ENCODE data around the gene HHAT. TPM values are rescaled to one million over a fixed set of nuclear protein-coding genes. Genes with fewer than 3 reads are reported as not detected.

The HHAT gene
- total and polyA plus RNA-seq, 2 donors (not counting 3 experiments of a cell fraction or from before 2014, with no cell fraction given), result 2.4 to 4.3 TPM

DNA sequence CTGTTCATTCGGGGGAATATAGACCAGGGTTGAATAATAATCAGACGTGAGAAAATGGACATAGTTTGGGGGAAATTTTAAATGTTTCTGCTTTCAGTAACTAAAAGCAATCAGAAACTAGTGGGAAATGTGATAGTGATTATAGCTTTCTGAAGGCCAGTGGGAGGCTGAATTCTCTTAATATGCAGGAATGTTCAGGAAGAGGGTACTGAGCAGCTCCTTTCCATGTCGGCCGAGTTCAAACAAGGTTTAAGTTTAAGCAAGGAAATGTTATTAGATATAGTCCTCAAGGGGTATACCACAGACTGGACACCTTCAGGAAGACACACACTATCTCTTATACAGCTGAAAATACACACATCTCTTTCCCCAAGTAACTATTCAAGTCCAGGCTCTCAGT, 105.5 kb downstream of the HHAT start:
- BruUV-seq (replicated peaks), result no TSS peak
- H3K9me1 ChIP-seq (replicated peaks; ENCODE audit: control insufficient read depth, extremely low read depth, insufficient read depth, low read length), result no peaks in the 10 kb centered on the region
- H3K79me2 ChIP-seq (ENCODE audit: control insufficient read depth, insufficient read depth, low read length), result no peaks in the 10 kb centered on the region
- TF ChIP-seq GATA2 (IDR thresholded peaks at IDR 0.05; ENCODE audit: insufficient read depth, insufficient read length, low read depth, low read length) (no peak), POLR2AphosphoS5 (IDR thresholded peaks at IDR 0.05; ENCODE audit: insufficient read depth, low read depth, low read length) (no peak), POLR2A (IDR thresholded peaks at IDR 0.05; ENCODE audit: low read depth, low read length) (no peak), FOS (IDR thresholded peaks at IDR 0.05; ENCODE audit: borderline replicate concordance, insufficient read depth, low read length) (no peak), EZH2 (IDR thresholded peaks at IDR 0.05; ENCODE audit: borderline replicate concordance, low read depth, low read length, severe bottlenecking) (no peak), MYC (IDR thresholded peaks at IDR 0.05; ENCODE audit: low read depth, low read length) (no peak), JUN (IDR thresholded peaks at IDR 0.05; ENCODE audit: borderline replicate concordance, insufficient read depth, insufficient read length, low read depth) (no peak)
- TF ChIP-seq, protein P1, sequence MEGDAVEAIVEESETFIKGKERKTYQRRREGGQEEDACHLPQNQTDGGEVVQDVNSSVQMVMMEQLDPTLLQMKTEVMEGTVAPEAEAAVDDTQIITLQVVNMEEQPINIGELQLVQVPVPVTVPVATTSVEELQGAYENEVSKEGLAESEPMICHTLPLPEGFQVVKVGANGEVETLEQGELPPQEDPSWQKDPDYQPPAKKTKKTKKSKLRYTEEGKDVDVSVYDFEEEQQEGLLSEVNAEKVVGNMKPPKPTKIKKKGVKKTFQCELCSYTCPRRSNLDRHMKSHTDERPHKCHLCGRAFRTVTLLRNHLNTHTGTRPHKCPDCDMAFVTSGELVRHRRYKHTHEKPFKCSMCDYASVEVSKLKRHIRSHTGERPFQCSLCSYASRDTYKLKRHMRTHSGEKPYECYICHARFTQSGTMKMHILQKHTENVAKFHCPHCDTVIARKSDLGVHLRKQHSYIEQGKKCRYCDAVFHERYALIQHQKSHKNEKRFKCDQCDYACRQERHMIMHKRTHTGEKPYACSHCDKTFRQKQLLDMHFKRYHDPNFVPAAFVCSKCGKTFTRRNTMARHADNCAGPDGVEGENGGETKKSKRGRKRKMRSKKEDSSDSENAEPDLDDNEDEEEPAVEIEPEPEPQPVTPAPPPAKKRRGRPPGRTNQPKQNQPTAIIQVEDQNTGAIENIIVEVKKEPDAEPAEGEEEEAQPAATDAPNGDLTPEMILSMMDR (IDR thresholded peaks at IDR 0.05; ENCODE audit: extremely low read depth in 1 of 2, insufficient read depth in 1 of 2, low read depth in 1 of 2, low read length in 2 of 2), result no peak
- TF ChIP-seq, protein P2, sequence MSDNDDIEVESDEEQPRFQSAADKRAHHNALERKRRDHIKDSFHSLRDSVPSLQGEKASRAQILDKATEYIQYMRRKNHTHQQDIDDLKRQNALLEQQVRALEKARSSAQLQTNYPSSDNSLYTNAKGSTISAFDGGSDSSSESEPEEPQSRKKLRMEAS (IDR thresholded peaks at IDR 0.05; ENCODE audit: insufficient read depth, insufficient read length), result no peak
- DNase-seq (ENCODE audit: low read depth, low spot score) (no peak), FAIRE-seq (no peak)
- no peaks in the 10 kb centered on the region for H3K27me3 ChIP-seq (ENCODE audit: control insufficient read depth in 2 of 2, insufficient read depth in 2 of 2, low read length in 2 of 2)
- H4K20me1 ChIP-seq (replicated peaks; ENCODE audit: control insufficient read depth, extremely low read depth, insufficient read depth, low read length), result no peaks in the 10 kb centered on the region
- peaks cover 8% of the 10 kb centered on the region for H3K4me1 ChIP-seq (ENCODE audit: control insufficient read depth, extremely low read depth, insufficient read depth, low read length)
- CTCF ChIA-PET, result interaction anchor here (0.7 kb wide), 1 partner anchor 25 kb away, joined by 3 read pairs; no protein-coding TSS in a partner anchor
- H3K9me3 ChIP-seq (replicated peaks; ENCODE audit: control insufficient read depth, insufficient read depth, low read length), result no peaks in the 10 kb centered on the region
- intact Hi-C loops (cut with micrococcal nuclease), result no loop called here
- H3K4me2 ChIP-seq (ENCODE audit: insufficient read depth, low read length), result no peak overlapping the region
- no peak overlapping the region for H3K9ac ChIP-seq (replicated peaks; ENCODE audit: extremely low read depth, insufficient read depth, low read length)
- no peaks in the 10 kb centered on the region for H3K36me3 ChIP-seq (ENCODE audit: control insufficient read depth in 2 of 2, extremely low read depth in 1 of 2, insufficient read depth in 2 of 2, low read length in 2 of 2)
- dilution Hi-C loops (cut with MboI; ENCODE audit: extremely low pct_ligation_motif_present, low sequenced_read_pairs), result no loop called here
- no peak overlapping the region for H2AFZ ChIP-seq (ENCODE audit: low read depth, low read length)
- POLR2A ChIA-PET, result no interaction called here
- no peak overlapping the region for H3K27ac ChIP-seq (ENCODE audit: insufficient read depth, low read depth, low read length)
- no peak overlapping the region for H3K4me3 ChIP-seq (replicated peaks in 1 of 3; ENCODE audit: insufficient read depth in 1 of 3, low read depth in 1 of 3, low read length in 3 of 3)
